GM23248 (cell line): ENCODE data around the gene CDC42SE2. TPM values are rescaled to one million over a fixed set of nuclear protein-coding genes. Genes with fewer than 3 reads are reported as not detected.

Experiments
- DNase-seq: peaks from one replicate; pipeline ENCODE4 v3.0.0-alpha.2; 2015
- H2AFZ ChIP-seq: fragments of 200-600 bp; sonication (generic); 2 replicates; pipeline ENCODE4 v1.6.1; 2016; ENCODE audit warnings: antibody characterized with exemption
- H3F3A ChIP-seq: fragments of 200-600 bp; sonication (generic); 2 replicates; pipeline ENCODE4 v1.6.1; 2016; ENCODE audit warnings: mild to moderate bottlenecking, antibody characterized with exemption, mixed run types; ENCODE audit not compliant: insufficient read depth
- H3K27ac ChIP-seq: fragments of 200-600 bp; sonication (generic); 2 replicates; pipeline ENCODE4 v1.5.1; 2016; ENCODE audit warnings: mild to moderate bottlenecking
- H3K27me3 ChIP-seq: fragments of 200-600 bp; sonication (generic); replicated peaks from 2 replicates; pipeline ENCODE4 v1.6.1; 2016; ENCODE audit warnings: mild to moderate bottlenecking; ENCODE audit not compliant: insufficient read depth
- H3K36me3 ChIP-seq: fragments of 200-600 bp; sonication (generic); 2 replicates; pipeline ENCODE4 v1.6.1; 2016; ENCODE audit warnings: low read depth, mild to moderate bottlenecking
- H3K4me1 ChIP-seq: fragments of 200-600 bp; sonication (generic); 2 replicates; pipeline ENCODE4 v1.6.1; 2016; ENCODE audit warnings: mild to moderate bottlenecking; ENCODE audit not compliant: insufficient read depth
- H3K4me2 ChIP-seq: fragments of 200-600 bp; sonication (generic); one replicate; pipeline ENCODE4 v1.6.1; 2016; ENCODE audit warnings: mild to moderate bottlenecking; ENCODE audit not compliant: unreplicated experiment
- H3K4me3 ChIP-seq: fragments of 200-600 bp; sonication (generic); 2 replicates; pipeline ENCODE4 v1.5.1; 2016; ENCODE audit warnings: mild to moderate bottlenecking
- H3K79me2 ChIP-seq: fragments of 200-600 bp; sonication (generic); 2 replicates; pipeline ENCODE4 v1.6.1; 2016; ENCODE audit warnings: mild to moderate bottlenecking; ENCODE audit not compliant: insufficient read depth
- H3K9ac ChIP-seq: fragments of 200-600 bp; sonication (generic); 2 replicates; pipeline ENCODE4 v1.6.1; 2016; ENCODE audit warnings: mild to moderate bottlenecking
- H3K9me2 ChIP-seq: fragments of 200-600 bp; sonication (generic); 2 replicates; pipeline ENCODE4 v1.6.1; 2016; ENCODE audit warnings: mixed run types, mild to moderate bottlenecking, moderate library complexity; ENCODE audit not compliant: insufficient read depth
- H3K9me3 ChIP-seq: fragments of 200-600 bp; sonication (generic); one replicate; pipeline ENCODE4 v1.6.1; 2017; ENCODE audit warnings: low read depth
- H4K20me1 ChIP-seq: fragments of 200-600 bp; sonication (generic); 2 replicates; pipeline ENCODE4 v1.6.0; 2016; ENCODE audit not compliant: insufficient read depth
- EZH2 ChIP-seq: fragments of 200-600 bp; sonication (generic); IDR thresholded peaks from 2 replicates; pipeline ENCODE4 v1.6.1; 2018; ENCODE audit warnings: antibody characterized with exemption, mild to moderate bottlenecking; ENCODE audit not compliant: insufficient read depth, poor library complexity, severe bottlenecking
- EZH2phosphoT487 ChIP-seq: fragments of 200-600 bp; sonication (generic); IDR thresholded peaks from 2 replicates; pipeline ENCODE4 v1.6.1; 2018; ENCODE audit warnings: antibody characterized with exemption, moderate library complexity, mild to moderate bottlenecking, low read depth; ENCODE audit not compliant: insufficient read depth
- WGBS, 2 experiments: methylation state at CpG; one replicate each; pipeline ENCODE4 v1.1.6; 2015 to 2017; ENCODE audit warnings: low lambda C conversion rate in 2 of 2, low coverage in 1 of 2; ENCODE audit errors: missing lambda C conversion rate in 2 of 2; 5-methylcytosine and 5-hydroxymethylcytosine counted together
- in situ Hi-C: fragments of 300-500 bp; cut with MboI; formaldehyde crosslinking; loops from 2 replicates; pipeline ENCODE4 v1.15.0; 2020
- polyA plus RNA-seq: library from polyadenylated mRNA; unstranded; fragments of >200 nt; fragmentation: Nextera tagmentation; extraction: Ambion mirVana; gene quantifications from 2 replicates; pipeline ENCODE4 v1.2.1, GENCODE V29; 2016
- total RNA-seq: library from RNA; depleted of rRNA; stranded (reverse); fragments of >200 nt; shearing (Covaris generic); gene quantifications from 2 replicates; pipeline ENCODE4 v1.2.3, GENCODE V29; 2014

The CDC42SE2 gene
- total and polyA plus RNA-seq, 2 experiments from 2014 or later, result 13.7 to 17.5 TPM

DNA sequence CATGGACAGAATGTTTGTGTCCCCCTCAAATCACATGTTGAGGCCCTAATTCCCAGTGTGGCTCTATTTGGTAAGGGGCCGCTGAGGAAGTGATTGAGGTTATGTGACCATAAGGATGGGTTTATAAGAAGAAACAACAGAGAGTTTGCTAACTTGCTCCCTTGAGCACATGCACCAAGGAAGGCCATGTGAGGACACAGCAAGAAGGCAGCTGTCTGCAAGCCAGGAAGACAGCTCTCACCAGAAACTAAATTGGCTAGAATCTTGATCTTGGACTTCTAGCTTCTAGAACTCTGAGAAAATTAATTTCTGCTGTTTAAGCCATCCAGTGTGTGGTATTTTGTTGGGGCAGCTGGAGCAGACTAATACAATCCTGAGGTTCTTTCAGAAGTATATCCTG lies 35.2 kb upstream of the CDC42SE2 start:
- no peak overlapping the region for H3K27ac ChIP-seq
- no peaks in the 10 kb centered on the region for H4K20me1 ChIP-seq
- 57 to 89% methylated on average over 1 of the region's 1 CpG for WGBS, 2 experiments
- H3K4me1 ChIP-seq, result no peaks in the 10 kb centered on the region
- no peaks in the 10 kb centered on the region for H3K36me3 ChIP-seq
- H3K4me3 ChIP-seq, result no peak overlapping the region
- H2AFZ ChIP-seq, result no peak overlapping the region
- H3K9me2 ChIP-seq, result no peaks in the 10 kb centered on the region
- no peak overlapping the region for H3K9ac ChIP-seq
- DNase-seq, result no peak
- TF ChIP-seq EZH2 (no peak), EZH2phosphoT487 (no peak)
- H3F3A ChIP-seq, result no peaks in the 10 kb centered on the region
- in situ Hi-C loops, result no loop called here
- H3K79me2 ChIP-seq, result no peaks in the 10 kb centered on the region
- H3K4me2 ChIP-seq, result no peak overlapping the region
- H3K27me3 ChIP-seq, result no peaks in the 10 kb centered on the region
- no peaks in the 10 kb centered on the region for H3K9me3 ChIP-seq

- Histone ChIP-seq H3K4me3 (no peak overlapping the region), H3K27me3 (no peaks in the 10 kb centered on the region), H3K9me2 (no peaks in the 10 kb centered on the region), H3K4me2 (no peak overlapping the region), H3K36me3 (no peaks in the 10 kb centered on the region), H3K4me1 (no peaks in the 10 kb centered on the region), H2AFZ (no peak overlapping the region), H3K9ac (no peak overlapping the region), H4K20me1 (no peaks in the 10 kb centered on the region), H3F3A (no peaks in the 10 kb centered on the region), H3K79me2 (no peaks in the 10 kb centered on the region), H3K27ac (no peak overlapping the region), H3K9me3 (no peaks in the 10 kb centered on the region)
- in situ Hi-C loops, result no loop called here
- 88 to 90% methylated on average over 4 of the region's 4 CpGs for WGBS, 2 experiments
- TF ChIP-seq EZH2 (no peak), EZH2phosphoT487 (no peak)
- DNase-seq, result no peak
Measured at GRCh38 chr5:131229623-131230022, 34.2 kb upstream of the CDC42SE2 start.

DNA sequence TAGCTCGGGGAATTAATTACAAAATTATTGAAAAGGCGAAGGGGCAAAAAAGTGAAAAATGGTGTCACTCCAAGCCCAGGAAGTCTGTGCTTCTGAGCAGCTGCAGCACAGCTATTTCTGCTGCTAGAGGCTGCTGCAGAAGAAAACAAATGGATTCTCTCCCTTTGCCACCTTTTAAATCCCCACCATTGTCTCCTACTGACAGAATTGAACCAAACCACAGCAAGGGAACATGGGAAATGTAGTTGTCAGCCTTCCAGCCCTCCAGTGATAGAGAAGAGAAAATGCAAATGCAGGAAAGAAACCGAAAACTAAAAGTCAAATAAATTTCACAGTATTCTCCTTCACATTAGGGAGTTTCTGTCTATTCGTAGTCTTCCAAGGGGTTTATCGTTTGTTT lies 33.4 kb upstream of the CDC42SE2 start:
- 88 to 92% methylated on average over 5 of the region's 5 CpGs for WGBS, 2 experiments
- no peak for TF ChIP-seq EZH2phosphoT487
- no peak for TF ChIP-seq EZH2
- in situ Hi-C loops, result no loop called here

DNA sequence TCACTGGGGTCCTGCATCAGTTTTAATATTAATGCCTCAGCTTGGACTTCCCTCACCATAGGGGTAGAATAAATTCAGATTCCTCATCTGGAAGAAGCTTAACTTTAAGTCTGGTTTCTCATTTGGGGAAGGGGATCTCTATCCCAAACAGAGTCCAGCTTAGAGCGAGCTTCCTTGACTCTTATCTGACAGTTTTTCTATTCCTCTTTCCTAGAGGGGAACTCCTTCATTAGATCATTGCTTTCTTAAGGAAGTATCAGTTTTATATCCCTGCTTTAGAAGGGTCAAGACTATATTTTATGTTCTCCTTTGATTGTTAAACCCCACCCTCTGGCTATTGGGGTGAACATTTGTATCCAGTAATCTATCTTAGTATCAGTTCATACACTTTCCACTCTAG lies 24.2 kb upstream of the CDC42SE2 start:
- H3K36me3 ChIP-seq, result no peaks in the 10 kb centered on the region
- peaks cover 20% of the 10 kb centered on the region for H3F3A ChIP-seq
- H3K9me2 ChIP-seq, result no peaks in the 10 kb centered on the region
- in situ Hi-C loops, result no loop called here
- H2AFZ ChIP-seq, result no peak overlapping the region
- DNase-seq, result no peak
- no peak overlapping the region for H3K27ac ChIP-seq
- H4K20me1 ChIP-seq, result no peaks in the 10 kb centered on the region
- no peaks in the 10 kb centered on the region for H3K9me3 ChIP-seq
- peaks cover 17% of the 10 kb centered on the region for H3K4me1 ChIP-seq
- WGBS, 2 experiments, result 100% methylated on average over 1 of the region's 1 CpG
- H3K27me3 ChIP-seq, result no peaks in the 10 kb centered on the region
- H3K4me3 ChIP-seq, result no peak overlapping the region
- no peak for TF ChIP-seq EZH2phosphoT487
- no peak for TF ChIP-seq EZH2
- no peak overlapping the region for H3K4me2 ChIP-seq
- no peak overlapping the region for H3K9ac ChIP-seq
- no peaks in the 10 kb centered on the region for H3K79me2 ChIP-seq

More for the DNA sequence above, 33.4 kb upstream of the CDC42SE2 start:
- no peaks in the 10 kb centered on the region for H3K9me3 ChIP-seq
- H3K36me3 ChIP-seq, result no peaks in the 10 kb centered on the region
- no peaks in the 10 kb centered on the region for H3F3A ChIP-seq
- H4K20me1 ChIP-seq, result no peaks in the 10 kb centered on the region
- H3K9ac ChIP-seq, result no peak overlapping the region
- no peaks in the 10 kb centered on the region for H3K27me3 ChIP-seq
- no peak overlapping the region for H3K27ac ChIP-seq
- no peak for DNase-seq
- no peaks in the 10 kb centered on the region for H3K4me1 ChIP-seq
- no peak overlapping the region for H2AFZ ChIP-seq
- no peak overlapping the region for H3K4me3 ChIP-seq
- H3K79me2 ChIP-seq, result no peaks in the 10 kb centered on the region
- H3K9me2 ChIP-seq, result no peaks in the 10 kb centered on the region
- H3K4me2 ChIP-seq, result no peak overlapping the region

DNA sequence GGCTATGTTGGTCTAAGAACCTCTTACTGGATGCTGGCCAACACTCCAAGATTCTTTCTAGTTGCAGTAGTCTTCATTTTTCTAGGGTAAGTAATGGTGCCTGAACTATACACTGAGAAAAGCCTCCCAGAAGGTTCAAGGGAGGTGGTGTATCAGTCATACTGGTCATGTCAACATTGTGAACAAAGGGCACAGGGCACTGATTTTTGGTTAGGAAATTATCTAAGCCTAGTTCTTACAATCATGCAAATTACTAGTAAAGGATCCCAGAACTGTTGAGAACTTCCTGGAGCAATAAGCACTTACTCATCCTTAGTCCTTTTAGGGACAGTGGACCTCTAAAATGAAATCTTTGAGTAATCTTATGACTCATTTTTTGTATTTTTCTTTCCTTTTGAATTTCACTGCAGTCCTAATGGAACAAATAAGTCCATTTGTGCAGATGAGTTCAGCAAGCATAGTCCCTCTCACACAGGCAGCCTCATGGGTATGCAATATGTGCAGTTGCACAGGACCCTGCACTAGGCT lies 21.1 kb upstream of the CDC42SE2 start:
- H3K9ac ChIP-seq, result 0 out of 2 replicates have a peak overlapping the region, but pooled peaks have one; percentile 7
- H3F3A ChIP-seq, result peaks cover 20% of the 10 kb centered on the region
- H3K9me3 ChIP-seq, result no peaks in the 10 kb centered on the region
- H4K20me1 ChIP-seq, result no peaks in the 10 kb centered on the region
- TF ChIP-seq EZH2 (no peak), EZH2phosphoT487 (no peak)
- peak; percentile 88 for DNase-seq
- in situ Hi-C loops, result no loop called here
- H3K4me2 ChIP-seq, result peak overlapping the region; percentile 60
- H3K4me1 ChIP-seq, result peaks cover 17% of the 10 kb centered on the region
- H2AFZ ChIP-seq, result peak overlapping the region; percentile 23; the same call in 1 of the 2 replicates
- no peaks in the 10 kb centered on the region for H3K27me3 ChIP-seq
- no peak overlapping the region for H3K4me3 ChIP-seq
- no peaks in the 10 kb centered on the region for H3K9me2 ChIP-seq
- H3K27ac ChIP-seq, result peak overlapping the region; percentile 63
- H3K79me2 ChIP-seq, result no peaks in the 10 kb centered on the region
- no peaks in the 10 kb centered on the region for H3K36me3 ChIP-seq
